NT2/D1 (cell line): ENCODE measurements around the gene RIOX2.

Experiments used
- SUZ12 ChIP-seq: IDR thresholded peaks from 2 replicates; pipeline ENCODE4 v1.6.1; 2011; ENCODE audit not compliant: insufficient read length, insufficient read depth; ENCODE audit errors: extremely low read depth
- YY1 ChIP-seq: IDR thresholded peaks from 2 replicates; pipeline ENCODE4 v1.6.1; 2011; ENCODE audit not compliant: insufficient read length, insufficient read depth

DNA sequence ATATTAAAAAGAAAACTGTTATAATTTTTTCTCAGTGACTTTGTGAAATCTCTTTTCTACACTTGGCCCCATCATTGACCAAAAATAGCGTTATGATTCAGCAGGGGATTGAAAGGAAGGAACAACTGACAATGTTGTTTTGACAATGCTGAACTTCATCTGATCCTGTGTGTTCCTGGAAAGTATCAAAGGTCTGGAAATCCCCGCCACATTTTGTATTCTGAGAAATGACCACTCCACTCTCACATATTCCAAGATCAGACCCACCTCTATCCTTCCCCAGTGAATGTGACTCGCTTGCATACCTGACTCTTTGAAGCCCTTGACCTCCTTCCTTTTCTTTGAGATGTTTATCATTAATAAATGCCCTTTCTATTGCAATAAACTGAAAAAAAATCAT, 9.7 kb upstream of the RIOX2 start:
- TF ChIP-seq YY1 (no peak), SUZ12 (no peak)
